GM21447 (cell line): Measurements from ENCODE around the gene STARD3NL.
"Not testable (repeated sequence)": the region's sequence is repeated elsewhere in the genome, so short reads cannot be mapped to it uniquely, and the experiment has no call there.

Experiments
- ATAC-seq: cut with Tn5 transposase; IDR thresholded peaks from one replicate; pipeline ENCODE4 v1.9.1; 2021; ENCODE audit not compliant: unreplicated experiment

STARD3NL gene, protein sequence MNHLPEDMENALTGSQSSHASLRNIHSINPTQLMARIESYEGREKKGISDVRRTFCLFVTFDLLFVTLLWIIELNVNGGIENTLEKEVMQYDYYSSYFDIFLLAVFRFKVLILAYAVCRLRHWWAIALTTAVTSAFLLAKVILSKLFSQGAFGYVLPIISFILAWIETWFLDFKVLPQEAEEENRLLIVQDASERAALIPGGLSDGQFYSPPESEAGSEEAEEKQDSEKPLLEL

DNA sequence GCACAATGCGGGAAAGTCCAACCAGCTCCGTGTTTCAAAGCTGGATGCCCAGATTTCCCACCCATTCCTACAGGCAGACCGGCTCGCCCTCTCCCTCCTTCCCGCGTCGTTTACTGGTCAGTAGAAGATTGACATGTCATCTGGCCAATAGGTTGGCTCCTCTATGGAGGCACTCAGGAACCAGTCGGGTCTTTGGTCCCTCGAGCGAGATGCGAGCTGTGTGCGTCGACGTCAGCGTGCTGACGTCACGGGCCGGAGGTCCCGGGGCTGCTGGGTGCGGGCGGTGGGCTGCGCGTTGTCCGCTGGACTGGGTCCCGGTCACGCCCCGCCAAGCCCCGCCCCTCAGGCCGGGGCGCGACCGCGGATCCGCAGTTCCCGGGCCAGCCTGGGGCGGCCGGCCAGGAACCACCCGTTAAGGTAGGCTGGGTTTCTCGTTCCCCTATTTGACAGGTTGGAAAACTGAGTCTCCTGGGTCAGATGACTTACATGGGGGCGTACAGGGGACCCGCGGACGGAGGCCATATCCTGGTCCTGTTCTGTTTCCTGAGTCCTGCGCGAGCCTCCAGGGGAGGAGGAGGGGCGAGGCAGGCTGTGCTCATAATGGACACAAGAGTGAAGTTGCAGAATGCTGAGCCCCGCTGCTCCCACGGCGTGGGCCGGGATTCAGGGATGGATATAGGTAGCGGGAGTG lies at the start of gene STARD3NL:
Gene STARD3NL, plus strand, starts transcription at position 242 of the 691 bp plus-strand sequence. CDS start 29,260 bp downstream, outside the sequence.
- ATAC-seq: peak; percentile 99

DNA sequence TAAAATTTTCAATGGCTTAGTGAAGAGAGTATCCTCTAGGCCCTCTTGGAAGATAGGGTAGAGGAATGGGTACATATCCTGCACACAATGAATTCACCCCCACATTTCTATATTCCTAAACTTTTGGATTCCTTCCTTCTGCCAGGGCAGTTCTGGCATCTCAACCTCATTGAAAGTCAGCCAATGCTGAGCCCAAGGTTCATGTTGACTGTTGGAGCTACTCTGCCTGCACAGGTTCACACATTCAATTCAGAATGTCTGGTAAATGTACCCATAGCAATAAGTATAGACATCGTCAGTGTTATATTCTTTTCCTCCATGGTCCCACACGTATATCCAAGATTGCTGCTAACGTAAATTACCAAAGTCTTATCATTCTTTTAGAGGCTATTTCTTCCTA lies 48.9 kb upstream of the STARD3NL start:
- ATAC-seq: no peak

DNA sequence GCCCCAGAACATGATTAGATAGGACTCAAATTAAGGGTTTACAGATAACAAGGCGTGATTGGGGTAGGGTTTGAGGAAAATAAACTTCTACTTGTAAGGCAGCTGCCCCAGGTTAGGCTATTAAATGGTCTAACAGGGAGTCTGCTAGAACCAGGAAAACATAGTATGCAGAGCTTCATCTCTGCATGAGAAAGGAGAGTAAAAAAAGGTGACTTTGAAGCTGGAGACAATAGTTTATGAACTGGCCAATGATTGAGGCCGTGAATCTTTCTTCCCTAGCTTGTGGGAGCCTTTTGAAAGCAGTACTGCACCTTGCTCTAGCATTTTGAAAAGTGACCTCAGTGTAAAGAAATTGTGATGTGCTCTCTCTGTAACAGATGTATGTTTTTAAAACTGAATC lies 48.5 kb upstream of the STARD3NL start:
- ATAC-seq: no peak

DNA sequence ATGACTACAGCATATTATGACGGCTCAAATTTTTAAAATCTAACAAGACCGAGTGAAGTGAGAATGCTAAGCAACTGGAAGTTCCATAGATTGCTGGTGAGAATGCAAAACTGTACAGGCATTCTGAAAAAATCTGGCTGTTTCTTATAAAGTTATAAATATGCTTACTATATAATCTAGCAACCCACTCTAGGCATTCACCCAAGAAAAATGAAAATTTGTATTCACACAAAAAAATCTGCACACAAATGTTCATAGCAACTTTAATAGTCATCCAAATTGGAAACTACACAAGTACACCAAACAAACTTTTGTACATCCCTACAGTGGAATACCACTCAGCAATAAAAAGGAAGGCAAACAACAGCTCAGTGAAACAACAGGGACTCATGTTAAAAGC lies 39.9 kb upstream of the STARD3NL start:
- ATAC-seq: no peak

DNA sequence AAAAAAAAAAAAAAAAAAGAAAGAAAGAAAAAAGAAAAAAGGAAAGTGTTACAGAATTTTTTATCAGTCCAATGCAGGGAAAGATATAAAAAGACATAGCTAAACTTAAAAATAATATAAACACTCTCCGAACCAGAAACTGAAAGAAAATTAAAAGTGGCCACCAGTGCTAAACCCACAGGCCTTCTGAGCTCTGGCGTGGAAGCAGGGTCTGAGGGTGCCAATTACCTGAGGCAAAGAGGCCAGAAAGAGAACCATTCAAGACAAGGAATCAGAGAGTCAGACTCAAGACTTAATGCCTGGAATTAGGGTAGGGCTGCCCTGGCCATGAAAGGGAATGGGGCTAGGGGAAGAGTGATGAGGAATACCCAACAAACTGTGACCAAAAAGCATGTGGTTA lies 36.9 kb upstream of the STARD3NL start:
- no peak for ATAC-seq

DNA sequence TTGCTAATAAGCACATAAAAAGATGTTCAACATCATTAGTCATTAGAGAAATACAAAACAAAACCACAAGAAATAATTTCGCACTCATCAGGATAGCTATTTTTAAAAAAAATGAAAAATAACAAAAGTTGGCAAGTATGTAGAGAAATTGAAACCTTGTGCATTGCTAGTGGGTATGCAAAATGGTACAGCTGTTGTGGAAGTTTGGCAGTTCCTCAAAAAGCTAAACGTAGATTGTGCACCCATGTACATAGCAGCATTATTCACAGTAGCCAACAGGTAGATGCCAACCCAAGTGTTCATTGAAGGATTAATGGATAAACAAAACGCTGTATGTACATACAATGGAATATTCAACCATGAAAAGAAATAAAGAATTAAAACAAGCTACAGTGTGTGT lies 35.3 kb upstream of the STARD3NL start:
- peak; percentile 84 for ATAC-seq

DNA sequence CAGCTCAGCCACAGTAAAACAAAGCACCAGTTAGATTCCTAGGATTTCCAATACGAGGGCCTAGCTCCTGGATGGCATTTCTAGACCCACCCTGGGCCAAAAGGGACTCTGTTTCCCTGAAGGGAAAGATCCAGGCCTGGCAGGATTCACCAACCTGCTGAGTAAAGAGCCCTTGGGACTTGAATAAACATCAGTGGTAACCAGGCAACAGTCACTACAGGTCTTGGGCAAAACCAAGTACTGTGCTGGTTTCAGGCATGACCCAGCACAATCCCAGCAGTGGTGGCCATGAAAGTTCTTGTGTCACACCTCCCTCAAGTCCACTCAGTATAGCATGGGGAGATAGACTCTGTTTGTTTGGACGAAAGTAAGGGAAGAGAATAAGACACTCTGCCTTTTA lies 31.0 kb upstream of the STARD3NL start:
- ATAC-seq: no peak

DNA sequence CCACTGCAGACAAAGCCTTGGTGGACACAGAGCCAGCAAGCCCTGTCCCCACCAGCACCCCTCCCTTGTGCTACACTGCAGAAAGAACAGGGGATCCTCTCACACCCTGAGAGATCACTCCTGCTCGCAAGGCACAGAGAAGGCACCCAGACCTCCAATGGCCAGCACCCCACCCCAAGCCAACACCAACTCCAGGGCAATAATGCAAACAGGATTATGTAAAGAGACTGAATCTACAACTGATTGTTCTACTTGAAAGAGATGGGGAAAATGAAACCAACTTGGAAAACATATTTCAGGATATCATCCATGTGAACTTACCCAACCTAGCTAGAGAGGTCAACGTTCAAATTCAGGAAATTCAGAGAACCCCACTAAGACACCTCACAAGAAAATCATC lies 26.5 kb upstream of the STARD3NL start:
- no peak for ATAC-seq

DNA sequence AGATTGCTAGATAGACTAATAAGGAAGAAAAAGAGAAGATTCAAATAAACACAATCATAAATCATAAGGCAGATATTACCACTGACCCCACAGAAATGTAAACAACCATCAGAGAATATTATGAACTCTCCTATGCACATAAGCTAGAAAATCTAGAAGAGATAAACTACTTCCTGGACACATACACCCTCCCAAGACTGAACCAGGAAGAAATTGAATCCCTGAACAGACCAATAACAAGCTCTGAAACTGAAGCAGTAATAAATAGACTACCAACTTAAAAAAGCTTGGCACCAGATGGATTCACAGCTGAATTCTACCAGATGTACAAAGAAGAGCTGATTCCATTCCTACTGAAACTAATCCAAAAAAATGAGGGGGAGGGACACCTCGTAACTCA lies 24.5 kb upstream of the STARD3NL start:
- ATAC-seq: no peak

DNA sequence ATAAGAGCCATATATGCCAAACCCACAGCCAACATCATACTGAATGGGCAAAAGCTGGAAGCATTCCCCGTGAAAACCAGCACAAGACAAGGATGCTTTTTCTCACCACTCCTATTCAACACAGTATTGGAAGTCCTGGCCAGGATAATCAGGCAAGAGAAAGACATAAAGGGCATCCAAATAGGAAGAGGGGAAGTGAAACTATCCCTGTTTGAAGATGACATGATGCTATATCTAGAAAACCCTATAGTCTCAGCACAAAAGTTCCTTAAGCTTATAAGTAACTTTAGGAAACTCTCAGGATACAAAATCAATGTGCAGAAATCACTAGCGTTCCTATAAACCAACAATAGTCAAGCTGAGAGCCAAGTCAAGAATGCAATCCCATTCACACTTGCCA lies 23.8 kb upstream of the STARD3NL start:
- ATAC-seq: no peak

DNA sequence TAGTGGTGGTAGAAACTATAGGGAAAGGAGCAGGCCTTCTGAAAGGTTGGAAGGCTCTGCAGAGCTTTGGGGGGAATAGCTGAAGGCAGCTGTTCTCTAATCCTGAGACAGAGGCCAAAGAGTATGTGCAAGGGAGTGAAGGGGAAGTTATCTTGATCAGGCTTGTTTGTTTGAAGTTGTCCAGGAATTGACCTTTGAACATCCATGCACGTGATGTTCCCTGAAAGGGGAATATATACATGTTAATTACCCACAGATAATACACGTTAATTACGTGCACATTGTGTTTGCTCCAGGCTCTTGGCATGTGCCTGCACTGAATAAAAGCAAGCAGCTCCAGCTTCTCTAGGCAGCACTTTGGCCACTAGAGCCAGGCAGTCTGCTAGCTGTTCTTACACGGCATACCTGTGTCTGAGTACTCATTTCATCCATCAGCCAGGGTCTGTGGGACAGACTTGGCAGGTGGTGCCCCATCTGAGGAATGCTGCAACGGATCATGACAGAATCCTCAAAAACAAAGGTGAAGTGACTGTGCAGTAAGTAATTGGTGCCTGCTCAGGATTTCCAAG lies 18.0 kb upstream of the STARD3NL start:
- no peak for ATAC-seq

DNA sequence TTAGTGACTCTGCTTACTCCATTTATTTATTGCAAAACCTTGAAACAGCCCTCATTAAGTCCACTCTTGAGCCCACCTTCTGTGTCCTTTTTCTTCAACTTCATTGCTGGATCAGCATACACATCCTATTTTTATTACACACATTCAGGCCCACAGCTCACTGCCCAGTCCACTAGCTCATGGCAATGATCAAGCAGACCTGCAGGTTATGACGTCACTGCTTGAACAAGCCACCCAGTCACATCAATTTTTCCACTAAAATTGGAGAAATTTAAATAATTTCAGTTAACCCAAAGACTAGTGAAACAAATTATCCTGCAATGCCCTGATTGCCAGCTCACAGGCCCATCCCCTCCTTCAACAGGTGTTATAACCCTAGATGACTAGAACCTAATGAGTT lies 16.0 kb upstream of the STARD3NL start:
- ATAC-seq: no peak

DNA sequence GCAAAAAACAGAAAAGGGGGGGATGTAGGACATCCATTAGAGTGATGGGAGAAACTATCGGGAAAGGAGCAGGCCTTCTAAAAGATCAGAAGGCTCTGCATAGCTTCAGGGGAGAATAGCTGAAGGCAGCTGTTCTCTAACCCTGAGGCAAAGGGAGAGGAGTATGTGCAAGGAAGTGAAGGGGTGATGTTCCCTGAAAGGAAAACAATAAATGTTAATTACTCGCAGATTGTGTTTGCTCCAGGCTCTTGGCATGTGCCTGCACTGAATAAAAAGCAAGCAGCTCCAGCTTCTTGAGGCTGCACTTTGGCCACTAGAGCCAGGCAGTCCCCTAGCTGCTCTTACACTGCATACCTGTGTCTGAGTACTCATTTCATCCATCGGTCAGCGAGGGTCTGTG lies 14.4 kb upstream of the STARD3NL start:
- no peak for ATAC-seq

DNA sequence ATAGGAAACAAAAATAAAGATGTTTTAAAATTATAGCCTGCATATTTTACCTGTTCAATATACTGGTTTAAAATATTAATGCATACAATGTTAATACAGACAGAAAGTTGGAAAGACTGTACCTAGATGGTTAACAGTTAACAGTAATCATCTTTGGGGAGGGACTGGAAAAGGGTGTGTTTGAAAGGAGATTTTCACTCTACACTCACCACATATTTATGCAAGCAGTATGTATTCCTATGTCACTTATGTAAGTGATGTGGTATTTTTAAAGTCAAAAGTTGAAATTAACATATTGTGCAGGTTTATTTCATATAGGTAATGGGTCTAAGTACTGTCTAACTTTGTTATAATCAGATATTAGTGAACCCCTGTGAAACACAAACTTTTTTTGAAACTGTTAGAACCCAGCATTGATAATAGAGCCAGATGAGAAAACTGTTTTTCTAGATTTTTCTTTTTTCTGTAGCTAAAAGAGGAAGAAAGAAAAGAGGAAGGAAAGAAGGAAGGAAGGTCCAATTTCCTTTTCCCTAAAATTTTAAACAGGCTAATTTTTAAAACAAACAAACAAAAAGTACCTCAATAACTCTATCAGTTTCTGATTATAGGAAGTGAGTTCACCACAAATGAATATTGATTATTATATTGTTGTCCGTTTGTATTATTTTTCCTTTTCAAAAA lies 9.0 kb upstream of the STARD3NL start:
- no peak for ATAC-seq

DNA sequence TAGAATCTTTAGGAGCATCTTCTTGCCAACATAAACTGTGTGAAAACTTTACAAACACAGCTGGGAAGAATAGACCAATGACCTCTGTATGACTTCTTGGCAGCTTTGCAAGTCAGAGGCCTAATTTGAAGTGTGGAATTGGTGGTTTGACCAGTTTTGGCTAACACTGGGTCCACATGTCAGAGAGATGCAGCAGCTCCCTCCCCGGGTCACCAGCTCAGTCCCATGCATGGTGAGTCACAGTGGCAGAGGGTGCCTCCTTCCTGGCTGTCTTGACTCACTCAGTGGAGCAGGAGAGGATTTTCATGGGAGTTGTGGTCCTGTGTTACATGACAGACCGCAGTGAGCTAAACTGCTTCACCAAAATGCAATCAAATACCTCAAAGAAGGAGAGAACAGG lies 8.2 kb upstream of the STARD3NL start:
- peak; percentile 71 for ATAC-seq

DNA sequence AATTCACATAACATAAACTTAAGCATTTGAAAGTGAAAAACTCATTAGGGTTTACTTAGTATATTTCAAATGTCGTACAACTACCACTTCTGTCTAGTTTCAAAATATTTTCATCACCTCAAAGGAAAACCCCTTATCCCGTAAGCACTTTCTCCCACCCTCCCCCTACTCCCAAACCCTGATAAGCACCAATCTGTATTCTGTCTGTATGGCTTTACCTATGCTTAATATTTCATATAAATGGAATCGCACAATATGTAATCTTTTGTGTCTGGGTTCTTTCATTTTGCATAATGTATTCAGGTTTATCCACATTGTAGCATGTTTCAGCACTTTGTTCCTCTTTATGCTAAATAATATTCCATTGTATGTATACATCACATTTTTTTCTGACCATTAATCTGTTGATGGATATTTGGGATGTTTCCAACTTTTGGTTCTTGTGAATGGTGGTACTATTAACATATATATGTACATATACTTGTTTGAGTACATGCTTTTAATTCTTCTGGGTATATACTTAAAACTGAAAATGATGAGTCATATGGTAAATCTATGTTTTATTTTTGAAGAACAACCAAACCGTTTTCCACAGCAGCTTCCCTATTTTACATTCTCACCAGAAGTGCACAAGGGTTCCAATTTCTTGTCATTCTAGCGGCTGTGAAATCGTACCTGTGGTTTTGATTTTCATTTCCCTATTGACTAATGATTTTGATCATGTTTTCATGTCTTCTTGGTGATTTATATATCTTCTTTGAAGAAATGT lies 6.2 kb upstream of the STARD3NL start:
- peak; percentile 75 for ATAC-seq

DNA sequence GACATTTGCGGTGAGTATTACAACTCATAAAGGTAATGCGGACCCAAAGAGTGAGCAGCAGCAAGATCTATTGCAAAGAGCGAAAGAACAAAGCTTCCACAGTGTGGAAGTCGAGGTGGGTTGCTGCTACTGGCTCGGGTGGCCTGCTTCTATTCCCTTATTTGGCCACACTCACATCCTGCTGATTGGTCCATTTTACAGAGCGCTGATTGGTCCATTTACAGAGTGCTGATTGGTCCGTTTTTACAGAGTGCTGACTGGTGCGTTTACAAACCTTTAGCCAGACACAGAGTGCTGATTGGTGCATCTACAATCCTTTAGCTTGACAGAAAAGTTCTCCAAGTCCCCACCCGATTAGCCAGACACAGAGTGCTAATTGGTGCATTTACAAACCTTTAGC lies 2.5 kb upstream of the STARD3NL start:
- not testable (repeated sequence) for ATAC-seq

DNA sequence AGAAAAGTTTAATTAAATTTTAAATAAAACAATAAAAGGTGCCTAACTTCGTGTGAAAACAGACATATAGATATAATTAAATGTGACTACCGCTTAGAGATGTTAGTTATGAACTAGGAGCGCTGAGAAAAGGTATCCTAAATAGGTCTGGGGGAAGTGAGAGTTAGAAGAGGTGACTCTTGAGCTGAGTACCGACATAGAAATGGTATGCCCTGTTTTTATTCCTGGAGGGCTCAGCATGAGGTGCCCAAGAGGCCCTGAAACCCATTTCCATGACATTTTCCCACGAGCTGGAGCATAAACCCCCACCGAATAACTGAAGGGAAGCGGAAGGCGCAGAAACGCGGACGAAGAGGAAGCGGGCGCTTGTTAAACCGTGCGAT lies 433 bp upstream of the STARD3NL start:
- no peak for ATAC-seq

DNA sequence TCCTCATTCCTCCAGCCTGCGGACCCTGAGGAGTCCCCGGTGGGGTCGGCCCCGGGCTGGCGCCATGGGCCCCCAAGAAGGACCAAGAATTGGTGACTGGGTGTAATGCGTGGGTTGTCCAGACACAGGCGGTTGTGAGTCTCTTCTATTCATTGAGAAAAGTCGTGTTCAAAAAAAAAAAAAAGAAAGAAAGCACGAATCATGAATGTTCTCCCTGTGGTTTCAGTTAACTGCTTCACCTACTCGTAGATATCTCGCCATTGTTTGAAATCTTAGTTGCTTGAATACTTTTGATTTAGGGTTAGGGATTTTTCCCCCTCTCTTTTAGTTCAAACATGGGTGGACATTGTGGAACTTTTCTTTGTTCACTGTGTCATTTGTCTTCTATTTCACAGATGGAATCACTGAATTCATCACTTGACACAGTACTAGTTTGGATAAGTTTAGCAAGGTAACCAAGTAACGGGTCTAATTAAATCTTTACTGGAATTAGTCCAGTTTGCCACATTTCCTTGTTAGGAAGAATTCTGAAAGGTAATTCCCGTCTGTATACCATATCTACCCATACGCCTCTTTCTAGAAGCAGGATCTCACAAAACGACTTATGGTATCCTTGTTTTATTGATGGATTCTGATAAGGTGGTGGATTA lies 775 bp downstream of the STARD3NL start:
- ATAC-seq: peak; percentile 28

DNA sequence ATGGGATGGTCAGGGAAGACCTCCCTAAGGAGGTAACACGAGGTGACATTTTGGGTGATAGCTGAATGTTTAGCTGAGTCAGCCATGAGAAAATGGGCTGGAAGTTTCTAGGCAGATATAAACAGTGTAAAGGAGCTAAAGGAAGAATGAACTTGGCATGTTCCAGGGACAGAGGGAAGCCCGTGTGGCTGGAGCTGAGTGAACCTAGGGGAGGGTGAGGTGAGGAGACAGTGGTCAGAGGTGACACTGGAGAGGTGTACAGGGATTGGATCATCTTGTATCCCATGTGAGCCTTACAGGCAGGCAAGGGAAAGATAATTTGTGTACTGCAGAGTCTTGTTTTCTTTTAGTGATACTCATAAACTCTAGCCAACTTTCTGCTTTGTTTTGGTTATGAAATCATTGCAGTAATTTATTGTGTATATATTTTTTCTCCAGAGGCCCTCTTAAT lies 1.8 kb downstream of the STARD3NL start:
- ATAC-seq: no peak

DNA sequence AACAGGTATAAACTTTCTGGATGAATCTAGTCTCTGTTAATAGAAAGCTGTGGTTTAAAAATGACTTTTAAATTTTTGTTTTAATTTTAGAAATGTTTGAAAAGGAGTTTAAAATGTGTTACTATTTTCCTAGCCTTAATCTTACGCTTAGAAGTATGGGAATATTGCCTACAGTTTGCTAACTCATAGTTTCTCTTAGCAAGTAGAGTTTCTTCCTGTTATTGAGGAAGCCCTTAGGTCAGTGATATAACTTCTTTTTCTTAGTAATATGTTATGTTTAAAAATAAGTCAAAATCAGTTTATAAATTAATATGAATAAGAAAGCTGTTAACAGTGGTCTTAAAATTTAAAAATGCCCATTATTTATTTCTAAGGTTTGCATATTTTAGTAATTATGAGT lies 3.1 kb downstream of the STARD3NL start:
- ATAC-seq: no peak
